ENCODE data around the gene EMILIN1.

The EMILIN1 gene

DNA sequence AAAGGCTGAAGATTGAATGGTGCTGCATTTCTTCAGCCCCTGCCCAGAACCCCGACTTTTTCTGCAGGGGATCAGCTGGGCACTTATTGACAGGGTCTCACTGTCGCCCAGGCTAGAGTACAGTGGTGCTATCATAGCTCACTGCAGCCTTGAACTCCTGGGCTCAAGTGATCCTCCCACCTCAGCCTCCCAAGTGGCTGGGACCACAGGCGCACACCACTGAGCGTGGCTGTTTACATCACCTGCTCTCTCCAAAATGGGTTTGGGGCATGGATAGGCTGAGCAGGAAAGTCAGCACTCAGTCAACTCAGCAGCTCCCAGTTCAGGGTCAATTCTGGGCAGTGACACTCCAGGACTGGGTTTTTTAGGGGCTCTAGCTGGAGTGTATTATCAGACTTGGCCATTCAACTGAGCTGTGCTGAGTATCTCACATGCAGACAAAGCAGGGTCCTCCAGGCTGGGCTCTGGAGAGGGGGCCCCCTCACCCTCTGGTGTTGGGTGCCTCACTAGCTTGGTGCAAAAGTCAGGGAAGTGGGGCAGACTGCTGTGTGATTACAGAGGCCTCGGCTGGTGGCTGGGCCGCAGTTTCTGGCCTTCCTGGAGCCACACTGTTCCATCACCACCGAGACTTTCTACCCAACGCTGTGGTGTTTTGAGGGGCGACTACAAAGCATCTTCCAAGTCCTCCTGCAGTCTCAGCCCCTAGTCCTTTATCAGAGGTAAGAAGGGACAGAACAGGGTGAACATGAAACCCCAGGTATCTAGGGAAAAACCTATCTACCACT is 49.7 kb downstream of the EMILIN1 start:
- no peak for DNase-seq

DNA sequence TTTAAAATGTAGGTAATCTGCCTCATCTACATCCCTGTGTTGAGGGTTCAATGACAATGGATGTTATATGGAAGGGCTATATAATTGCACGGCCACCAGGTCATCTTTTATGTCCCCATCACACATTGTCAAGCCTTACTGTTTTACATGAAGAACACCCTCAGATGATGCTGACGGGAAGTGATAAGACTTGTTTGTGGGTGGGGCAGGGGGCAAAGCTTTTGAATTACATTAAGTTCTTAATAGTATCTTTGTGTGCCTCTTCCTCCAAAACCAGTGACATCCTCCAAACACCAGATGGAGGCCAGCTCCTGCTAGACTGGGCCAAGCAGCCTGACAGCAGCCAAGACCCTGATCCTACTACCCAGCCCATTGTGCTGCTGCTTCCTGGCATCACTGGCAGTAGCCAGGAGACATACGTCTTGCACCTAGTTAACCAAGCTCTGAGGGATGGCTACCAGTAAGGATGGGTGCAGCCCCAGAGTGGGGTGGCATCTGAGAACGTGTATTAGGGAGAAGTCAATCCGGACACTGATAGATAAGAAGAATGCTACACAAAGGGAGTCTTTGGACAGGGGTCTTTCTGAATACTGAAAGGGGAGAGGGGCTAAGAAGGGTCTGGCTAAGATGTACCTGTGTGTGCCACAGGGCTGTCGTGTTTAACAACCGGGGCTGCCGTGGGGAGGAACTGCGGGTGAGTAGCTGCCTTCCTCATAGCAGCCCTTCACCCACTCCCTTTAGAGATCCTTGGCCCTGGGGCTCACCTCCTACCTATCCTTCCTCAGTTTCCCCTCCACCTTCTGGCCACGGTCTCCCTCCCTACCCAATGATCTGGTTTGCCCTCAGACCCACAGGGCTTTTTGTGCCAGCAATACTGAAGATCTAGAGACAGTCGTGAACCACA is 50.5 kb downstream of the EMILIN1 start:
- DNase-seq: no peak

DNA sequence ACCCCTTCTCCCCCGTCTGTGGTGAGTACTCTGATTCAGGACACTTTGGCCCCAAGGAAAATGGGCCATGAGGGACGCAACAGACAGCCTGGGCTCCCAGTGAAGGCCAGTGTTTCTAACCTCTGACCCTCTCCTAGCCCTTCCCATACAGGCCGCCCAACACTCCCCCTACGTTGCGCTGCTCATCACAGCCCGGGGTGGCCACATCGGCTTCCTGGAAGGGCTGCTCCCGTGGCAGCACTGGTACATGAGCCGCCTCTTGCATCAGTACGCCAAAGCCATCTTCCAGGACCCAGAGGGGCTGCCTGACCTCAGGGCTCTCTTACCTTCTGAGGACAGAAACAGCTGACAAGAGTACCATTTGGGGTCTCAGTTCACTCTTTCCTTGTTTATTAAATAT is 52.0 kb downstream of the EMILIN1 start:
- DNase-seq: no peak

DNA sequence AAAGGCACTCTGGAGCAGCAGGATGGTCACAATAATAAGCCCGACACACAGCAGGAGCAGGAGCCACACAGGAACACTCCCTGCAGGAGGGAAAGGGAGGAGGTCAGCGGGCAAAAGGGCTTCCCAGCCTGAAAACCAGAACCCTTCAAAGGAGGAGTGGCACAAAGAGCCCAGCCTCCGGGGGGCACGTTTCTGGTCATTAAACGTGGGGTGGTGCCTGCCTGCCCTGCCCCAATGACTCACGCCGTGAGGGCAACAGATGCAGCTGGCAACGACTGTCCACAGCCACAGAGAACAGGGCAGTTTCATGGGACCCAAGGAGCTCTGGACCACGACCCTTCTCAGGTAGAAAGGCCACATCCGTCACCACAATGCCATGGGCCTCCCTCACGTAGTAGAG is 53.0 kb downstream of the EMILIN1 start:
- no peak for DNase-seq

DNA sequence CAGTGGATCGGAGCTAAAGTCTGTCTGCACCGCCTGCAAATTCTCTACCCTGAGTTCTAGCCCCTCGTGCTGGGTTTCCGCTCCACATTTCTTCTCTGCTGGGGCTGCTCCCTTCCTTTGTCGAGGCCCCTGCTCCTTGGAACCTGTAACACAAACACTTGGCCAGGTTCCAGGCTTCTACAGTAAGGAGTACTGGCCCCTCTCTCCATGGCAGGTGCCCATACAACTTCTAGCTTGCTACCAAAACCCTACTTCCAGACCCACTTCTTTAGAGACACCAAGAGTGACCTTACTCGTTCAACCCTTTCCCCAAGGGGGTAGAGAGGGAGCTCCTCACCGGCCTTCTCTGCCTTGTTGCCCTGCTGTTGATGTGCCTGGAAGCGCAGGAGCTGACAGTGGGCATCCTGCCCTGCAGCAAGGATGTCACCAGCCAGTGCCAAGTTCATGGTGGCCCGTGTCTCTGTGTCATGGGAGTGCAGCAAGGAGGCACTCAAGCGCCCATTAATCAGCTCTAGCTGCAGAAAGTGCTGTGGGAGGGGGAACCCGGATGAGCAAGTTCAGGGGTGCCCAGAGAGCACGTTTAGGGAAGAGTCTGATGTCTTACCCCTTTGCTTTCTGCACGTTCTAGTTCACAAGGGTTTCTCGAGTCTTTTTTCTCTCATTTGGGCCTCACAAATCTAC is 54.9 kb downstream of the EMILIN1 start:
- DNase-seq: peak; percentile 48

DNA sequence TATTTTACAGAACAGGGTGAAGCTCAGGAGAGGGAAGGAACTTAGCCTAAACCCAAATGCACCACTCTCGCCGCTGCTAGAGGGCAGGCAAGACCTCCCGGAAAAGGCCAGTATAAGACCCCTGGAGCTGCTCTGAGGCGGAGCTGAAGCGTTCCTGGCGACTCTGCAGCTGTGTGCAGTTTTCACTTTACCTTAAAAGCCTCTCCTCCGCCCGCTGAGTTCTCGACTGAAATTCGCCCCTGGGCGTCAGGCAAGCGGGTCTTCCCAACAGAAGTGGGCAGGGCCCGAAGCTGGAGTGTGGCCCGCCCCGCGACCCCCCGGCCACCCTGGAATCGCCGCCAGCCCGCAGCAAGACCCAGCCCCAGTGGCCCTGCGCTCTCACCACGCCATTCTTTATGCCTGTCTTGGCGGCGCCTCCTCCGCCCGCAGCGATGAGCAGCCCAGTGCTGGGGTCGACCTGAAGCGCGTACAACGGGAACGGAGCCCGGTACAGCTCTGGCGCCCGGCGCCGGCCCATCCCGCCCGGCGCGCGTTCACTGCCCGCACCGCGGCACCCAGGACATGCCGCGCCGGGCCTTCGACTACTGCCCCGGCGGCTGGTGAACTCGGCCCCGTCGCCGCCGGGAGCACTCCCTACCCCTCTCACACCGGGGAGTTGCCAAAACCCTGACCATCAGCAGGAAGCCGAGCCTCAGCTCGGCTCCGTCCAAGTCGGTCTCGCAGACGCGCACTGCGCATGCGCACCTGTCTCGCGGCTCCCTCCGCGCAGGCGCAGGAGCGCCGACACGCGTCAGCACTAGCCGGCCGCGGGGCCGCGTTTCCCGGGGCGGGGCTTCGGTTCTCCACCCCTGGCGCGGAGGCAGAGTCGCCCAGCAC is 55.7 kb downstream of the EMILIN1 start, which contains the start of gene PREB:
Gene PREB, minus strand, starts transcription at position 732 of the 876 bp plus-strand sequence. Its CDS starts 215 bp downstream, at position 517.
- peak; percentile 99 for DNase-seq

DNA sequence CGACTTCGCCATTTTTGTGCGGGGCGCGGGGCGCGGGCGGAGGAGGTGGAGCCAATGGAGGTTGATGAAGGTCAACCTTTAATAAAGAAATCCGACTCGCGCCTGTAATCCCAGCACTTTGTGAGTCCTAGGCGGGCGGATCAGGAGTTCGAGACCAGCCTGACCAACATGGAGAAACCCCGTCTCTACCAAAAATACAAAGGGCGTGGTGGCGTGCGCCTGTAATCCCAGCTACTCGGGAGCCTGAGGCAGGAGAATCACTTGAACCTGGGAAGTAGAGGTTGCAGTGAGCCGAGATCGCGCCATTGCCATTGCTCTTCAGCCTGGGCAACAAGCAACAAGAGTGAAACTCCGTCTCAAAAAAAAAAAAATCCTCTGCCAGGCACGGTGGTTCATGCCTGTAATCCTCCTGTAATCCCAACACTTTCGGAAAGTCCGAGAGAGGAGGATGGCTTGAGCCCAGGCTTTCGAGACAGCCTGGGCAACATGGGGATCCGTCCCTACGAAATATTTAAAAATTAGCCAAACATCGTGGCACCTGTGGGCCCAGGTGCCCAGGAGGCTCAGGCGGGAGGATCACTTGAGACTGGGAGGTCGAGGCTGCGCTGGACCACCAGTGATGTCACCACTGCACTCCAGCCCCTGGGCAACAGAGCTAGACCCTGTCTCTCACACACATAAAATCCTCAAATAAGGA is 56.5 kb downstream of the EMILIN1 start:
- no peak for DNase-seq

DNA sequence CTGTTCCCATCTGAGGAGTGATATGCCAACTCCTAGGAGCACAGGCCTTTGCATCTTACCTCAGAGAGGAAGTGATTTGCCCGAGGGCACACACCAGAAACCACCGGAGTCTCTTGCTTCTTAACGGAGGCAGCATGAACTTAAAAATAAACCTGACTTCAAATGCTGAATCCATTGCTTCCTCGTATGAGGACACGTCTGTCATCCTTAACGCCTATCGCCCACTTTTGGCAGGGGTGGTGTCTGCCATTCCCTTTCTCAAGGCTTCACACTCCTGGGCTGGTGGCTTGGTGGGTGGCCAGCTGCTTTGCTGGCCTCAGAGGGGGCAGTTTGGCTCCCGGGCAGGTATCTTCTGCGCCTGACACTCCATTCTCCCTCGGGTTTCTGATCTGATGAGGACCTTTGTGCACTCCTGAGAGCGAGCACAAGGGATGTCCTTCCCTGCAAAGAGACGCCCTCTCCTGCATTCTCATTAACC is 57.1 kb downstream of the EMILIN1 start:
- DNase-seq: no peak
